K562 (cell line): ENCODE results near the gene ATP8A1. TPM values are rescaled to one million over a fixed set of nuclear protein-coding genes. Genes with fewer than 3 reads are reported as not detected.

Experiments used
- CXXC5 ChIP-seq: fragments of 250-450 bp; sonication (Bioruptor Pico); IDR thresholded peaks from 2 replicates; pipeline ENCODE4 v1.8.0; 2022; ENCODE audit warnings: inconsistent platforms, mild to moderate bottlenecking, moderate library complexity
- JUND ChIP-seq, 2 experiments: IDR thresholded peaks; 2 replicates in 1 of 2; 3 replicates in 1 of 2; pipeline ENCODE4 v1.6.1; 2011; ENCODE audit warnings: borderline replicate concordance in 2 of 2, low read depth in 2 of 2, low read length in 2 of 2, improper control_type of control experiment in 1 of 2, missing biosample characterization in 1 of 2, missing genetic modification characterization in 1 of 2, missing genetic modification reagents in 1 of 2
- KHSRP ChIP-seq: fragments of 450-650 bp; IDR thresholded peaks from 2 replicates; pipeline ENCODE4 v1.6.1; 2017
- MCM7 ChIP-seq, 2 experiments: fragments of 450-650 bp; IDR thresholded peaks; 2 replicates each; pipeline ENCODE4 v1.6.1; 2016 to 2018
- MTA1 ChIP-seq: fragments of 450-650 bp; IDR thresholded peaks from 2 replicates; pipeline ENCODE4 v1.6.1; 2017; ENCODE audit warnings: borderline replicate concordance
- RBFOX2 ChIP-seq: fragments of 200-400 bp; formaldehyde crosslinking; IDR thresholded peaks from 2 replicates; pipeline ENCODE4 v1.6.1; 2017; ENCODE audit warnings: low read depth, mild to moderate bottlenecking, low read length, moderate library complexity
- RHOXF2B ChIP-seq: fragments of 250-450 bp; sonication (Bioruptor Pico); conservative IDR thresholded peaks from 2 replicates; pipeline ENCODE4 v1.5.1; 2021
- TCF7 ChIP-seq: sonication (generic); IDR thresholded peaks from 2 replicates; pipeline ENCODE4 v1.6.1; 2016; ENCODE audit warnings: antibody characterized with exemption, borderline replicate concordance
- TCF7L2 ChIP-seq: fragments of 150-350 bp; IDR thresholded peaks from 2 replicates; pipeline ENCODE4 v1.6.1; 2016; ENCODE audit warnings: low read depth, mild to moderate bottlenecking, low read length, moderate library complexity
- TEAD4 ChIP-seq, 2 experiments: sonication (generic) in 1 of 2; formaldehyde crosslinking in 1 of 2; IDR thresholded peaks; 2 replicates each; pipeline versions ENCODE4 v1.6.1 to v1.8.0; 2012 to 2022; ENCODE audit warnings: borderline replicate concordance in 1 of 2, inconsistent platforms in 1 of 2, low read length in 1 of 2, mild to moderate bottlenecking in 1 of 2, missing genetic modification reagents in 1 of 2
- ZNF512 ChIP-seq: IDR thresholded peaks from 2 replicates; pipeline ENCODE4 v1.6.1; 2016; ENCODE audit warnings: missing genetic modification characterization, missing compliant biosample characterization
- ZNF695 ChIP-seq: fragments of 450-650 bp; formaldehyde crosslinking; IDR thresholded peaks from 2 replicates; pipeline ENCODE4 v1.4.0; 2020; ENCODE audit warnings: mild to moderate bottlenecking, moderate library complexity
- polyA plus RNA-seq, 8 experiments: library from polyadenylated mRNA; depleted of rRNA in 4 of 8; stranded (reverse) in 5 of 8; unstranded in 3 of 8; fragments of >200 nt; fragmentation: Nextera tagmentation in 2 of 8; fragmentation: Illumina TruSeq in 1 of 8; extraction: Ambion mirVana in 2 of 8; extraction: Trizol in 1 of 8; gene quantifications; 2 replicates each; pipeline versions ENCODE4 v1.2.1 to v1.2.3, GENCODE V29; 2011 to 2014; ENCODE audit warnings: inconsistent platforms in 1 of 8, missing spikeins in 1 of 8
- total RNA-seq, 7 experiments: library from RNA; depleted of rRNA in 6 of 7; stranded (reverse); fragments of >200 nt in 6 of 7; fragmentation: Illumina TruSeq in 2 of 7; extraction: Trizol in 2 of 7; gene quantifications; 2 replicates each; pipeline versions ENCODE4 v1.2.1 to v1.2.3, GENCODE V29; 2011 to 2021; ENCODE audit warnings: low replicate concordance in 1 of 7
- TF ChIP-seq, protein P1 (sequence below): fragments of 450-650 bp; IDR thresholded peaks from 2 replicates; pipeline ENCODE4 v1.6.1; 2018; ENCODE audit not compliant: partially characterized antibody

The ATP8A1 gene
- total and polyA plus RNA-seq, 9 of the 15 experiments (the other 6 are each of a cell fraction or from before 2014, with no cell fraction given): 0.05 to 0.29 (median 0.07) TPM; not detected in 2

DNA sequence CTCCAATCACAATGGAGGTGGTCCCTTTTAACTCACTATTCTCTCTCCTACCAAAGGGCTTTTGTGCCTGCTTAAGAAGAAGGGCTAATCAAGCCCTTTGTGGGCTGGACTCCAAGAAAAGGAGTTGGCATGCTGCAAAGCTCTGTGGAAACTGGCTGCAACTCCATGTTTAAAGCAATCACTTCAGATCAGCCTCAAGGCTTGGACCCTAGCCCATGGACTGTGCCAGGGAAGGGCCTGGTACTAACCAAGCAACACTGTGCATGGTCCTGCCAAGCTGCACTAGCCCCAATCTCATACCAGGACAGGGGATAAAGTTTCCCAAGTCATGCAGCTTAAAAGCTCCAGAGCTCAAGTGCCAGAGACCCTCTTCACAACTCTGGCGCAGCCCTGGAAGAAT is 86.7 kb downstream of the ATP8A1 start (continued):
- no peak for TF ChIP-seq RBFOX2
- TF ChIP-seq JUND (IDR thresholded peaks at IDR 0.05; ENCODE audit: borderline replicate concordance, low read depth, low read length): no peak
- TF ChIP-seq JUND (tag; IDR thresholded peaks at IDR 0.05; ENCODE audit: borderline replicate concordance, low read depth, low read length): no peak
- TF ChIP-seq TCF7: no peak
- TF ChIP-seq CXXC5 (CRISPR knock-in tag): no peak
- TF ChIP-seq ZNF512: no peak
- TF ChIP-seq ZNF695 (CRISPR knock-in tag): no peak
- TF ChIP-seq, protein P1, sequence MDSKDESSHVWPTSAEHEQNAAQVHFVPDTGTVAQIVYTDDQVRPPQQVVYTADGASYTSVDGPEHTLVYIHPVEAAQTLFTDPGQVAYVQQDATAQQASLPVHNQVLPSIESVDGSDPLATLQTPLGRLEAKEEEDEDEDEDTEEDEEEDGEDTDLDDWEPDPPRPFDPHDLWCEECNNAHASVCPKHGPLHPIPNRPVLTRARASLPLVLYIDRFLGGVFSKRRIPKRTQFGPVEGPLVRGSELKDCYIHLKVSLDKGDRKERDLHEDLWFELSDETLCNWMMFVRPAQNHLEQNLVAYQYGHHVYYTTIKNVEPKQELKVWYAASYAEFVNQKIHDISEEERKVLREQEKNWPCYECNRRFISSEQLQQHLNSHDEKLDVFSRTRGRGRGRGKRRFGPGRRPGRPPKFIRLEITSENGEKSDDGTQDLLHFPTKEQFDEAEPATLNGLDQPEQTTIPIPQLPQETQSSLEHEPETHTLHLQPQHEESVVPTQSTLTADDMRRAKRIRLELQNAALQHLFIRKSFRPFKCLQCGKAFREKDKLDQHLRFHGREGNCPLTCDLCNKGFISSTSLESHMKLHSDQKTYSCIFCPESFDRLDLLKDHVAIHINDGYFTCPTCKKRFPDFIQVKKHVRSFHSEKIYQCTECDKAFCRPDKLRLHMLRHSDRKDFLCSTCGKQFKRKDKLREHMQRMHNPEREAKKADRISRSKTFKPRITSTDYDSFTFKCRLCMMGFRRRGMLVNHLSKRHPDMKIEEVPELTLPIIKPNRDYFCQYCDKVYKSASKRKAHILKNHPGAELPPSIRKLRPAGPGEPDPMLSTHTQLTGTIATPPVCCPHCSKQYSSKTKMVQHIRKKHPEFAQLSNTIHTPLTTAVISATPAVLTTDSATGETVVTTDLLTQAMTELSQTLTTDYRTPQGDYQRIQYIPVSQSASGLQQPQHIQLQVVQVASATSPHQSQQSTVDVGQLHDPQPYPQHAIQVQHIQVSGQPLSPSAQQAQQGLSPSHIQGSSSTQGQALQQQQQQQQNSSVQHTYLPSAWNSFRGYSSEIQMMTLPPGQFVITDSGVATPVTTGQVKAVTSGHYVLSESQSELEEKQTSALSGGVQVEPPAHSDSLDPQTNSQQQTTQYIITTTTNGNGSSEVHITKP: no peak
- TF ChIP-seq MCM7 (IDR thresholded peaks at IDR 0.05): no peak
- no peak for TF ChIP-seq TCF7L2
- no peak for TF ChIP-seq RHOXF2B
- TF ChIP-seq MTA1: no peak
- no peak for TF ChIP-seq KHSRP
- TF ChIP-seq TEAD4 (IDR thresholded peaks at IDR 0.05; ENCODE audit: low read length): no peak
- TF ChIP-seq TEAD4 (CRISPR knock-in tag; IDR thresholded peaks at IDR 0.05; ENCODE audit: borderline replicate concordance): no peak
